ENCODE data around the gene PGAM5. TPM values are rescaled to one million over a fixed set of nuclear protein-coding genes. Genes with fewer than 3 reads are reported as not detected.

Gene PGAM5
- total RNA-seq, 4 donors from 2014 or later = 22.9 to 50.7 (median 33.2) TPM

GRCh38 chr12:132741620-132742019 lies 31.0 kb downstream of the PGAM5 start:
- H3K9me3 ChIP-seq = no peaks in the 10 kb centered on the region
- H3K27ac ChIP-seq = no peak overlapping the region
- WGBS, 2 donors = 85 to 87% methylated on average over 8 of the region's 8 CpGs
- peaks cover 9 to 100% (median 46%) of the 10 kb centered on the region in 3 donors for H3K36me3 ChIP-seq
- H3K4me3 ChIP-seq = no peak overlapping the region
- H3K27me3 ChIP-seq = no peaks in the 10 kb centered on the region
- TF ChIP-seq EP300 (IDR thresholded peaks at IDR 0.05) = no peak
- no peak for TF ChIP-seq POLR2A (IDR thresholded peaks at IDR 0.05)
- TF ChIP-seq, protein P1, sequence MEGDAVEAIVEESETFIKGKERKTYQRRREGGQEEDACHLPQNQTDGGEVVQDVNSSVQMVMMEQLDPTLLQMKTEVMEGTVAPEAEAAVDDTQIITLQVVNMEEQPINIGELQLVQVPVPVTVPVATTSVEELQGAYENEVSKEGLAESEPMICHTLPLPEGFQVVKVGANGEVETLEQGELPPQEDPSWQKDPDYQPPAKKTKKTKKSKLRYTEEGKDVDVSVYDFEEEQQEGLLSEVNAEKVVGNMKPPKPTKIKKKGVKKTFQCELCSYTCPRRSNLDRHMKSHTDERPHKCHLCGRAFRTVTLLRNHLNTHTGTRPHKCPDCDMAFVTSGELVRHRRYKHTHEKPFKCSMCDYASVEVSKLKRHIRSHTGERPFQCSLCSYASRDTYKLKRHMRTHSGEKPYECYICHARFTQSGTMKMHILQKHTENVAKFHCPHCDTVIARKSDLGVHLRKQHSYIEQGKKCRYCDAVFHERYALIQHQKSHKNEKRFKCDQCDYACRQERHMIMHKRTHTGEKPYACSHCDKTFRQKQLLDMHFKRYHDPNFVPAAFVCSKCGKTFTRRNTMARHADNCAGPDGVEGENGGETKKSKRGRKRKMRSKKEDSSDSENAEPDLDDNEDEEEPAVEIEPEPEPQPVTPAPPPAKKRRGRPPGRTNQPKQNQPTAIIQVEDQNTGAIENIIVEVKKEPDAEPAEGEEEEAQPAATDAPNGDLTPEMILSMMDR (IDR thresholded peaks at IDR 0.05) = no peak
- no peak for DNase-seq (ENCODE audit: low spot score in 2 of 2)
- no peaks in the 10 kb centered on the region for H3K4me1 ChIP-seq

- Histone ChIP-seq H3K4me3 (no peak overlapping the region), H3K4me1 (no peaks in the 10 kb centered on the region), H3K36me3 (peaks cover 16 to 100% (median 51%) of the 10 kb centered on the region in 3 donors), H3K27me3 (no peaks in the 10 kb centered on the region), H3K27ac (no peak overlapping the region), H3K9me3 (no peaks in the 10 kb centered on the region)
- DNase-seq (ENCODE audit: low spot score in 2 of 2) = no peak
- TF ChIP-seq EP300 (IDR thresholded peaks at IDR 0.05) (no peak), POLR2A (IDR thresholded peaks at IDR 0.05) (no peak)
- TF ChIP-seq, protein P1 (IDR thresholded peaks at IDR 0.05) = no peak
- 94 to 96% methylated on average over 13 of the region's 13 CpGs for WGBS, 2 donors
Measured at GRCh38 chr12:132743831-132744230, 33.2 kb downstream of the PGAM5 start.

DNA sequence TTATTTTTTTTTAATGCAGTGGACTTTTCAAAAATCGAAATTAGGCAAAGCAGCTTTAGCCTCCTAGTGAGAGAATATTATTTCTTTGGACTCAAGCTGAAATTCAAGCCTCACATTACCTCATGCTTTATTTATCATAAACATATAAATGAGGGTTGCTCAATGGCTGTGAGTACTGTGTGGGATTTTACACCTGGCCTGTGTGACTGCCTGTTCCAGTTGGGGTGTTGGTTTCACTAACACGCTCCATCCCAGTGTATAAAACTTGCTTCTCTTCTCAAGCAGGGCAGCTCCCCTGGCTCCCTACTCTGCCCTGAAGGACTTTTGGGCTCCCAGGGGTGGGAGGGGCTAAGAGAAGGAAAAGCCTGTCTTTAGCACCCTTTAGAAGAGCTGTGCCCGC lies 36.0 kb downstream of the PGAM5 start:
- peaks cover 13 to 99% (median 41%) of the 10 kb centered on the region in 3 donors for H3K36me3 ChIP-seq
- H3K27me3 ChIP-seq = no peaks in the 10 kb centered on the region
- no peak overlapping the region for H3K4me3 ChIP-seq
- no peaks in the 10 kb centered on the region for H3K4me1 ChIP-seq
- H3K9me3 ChIP-seq = no peaks in the 10 kb centered on the region
- TF ChIP-seq, protein P1 (IDR thresholded peaks at IDR 0.05) = no peak
- TF ChIP-seq EP300 (IDR thresholded peaks at IDR 0.05) = no peak
- no peak for TF ChIP-seq POLR2A (IDR thresholded peaks at IDR 0.05)
- H3K27ac ChIP-seq = no peak overlapping the region
- DNase-seq (ENCODE audit: low spot score in 2 of 2) = no peak
- 90 to 95% methylated on average over 3 of the region's 3 CpGs for WGBS, 2 donors

- Histone ChIP-seq H3K36me3 (peaks cover 13 to 99% (median 38%) of the 10 kb centered on the region in 3 donors), H3K9me3 (no peaks in the 10 kb centered on the region), H3K27ac (no peak overlapping the region), H3K4me3 (no peak overlapping the region), H3K27me3 (no peaks in the 10 kb centered on the region), H3K4me1 (no peaks in the 10 kb centered on the region)
- no peak for DNase-seq (ENCODE audit: low spot score in 2 of 2)
- WGBS, 2 donors = 95% methylated on average over 11 of the region's 11 CpGs
- no peak for TF ChIP-seq EP300 (IDR thresholded peaks at IDR 0.05)
- TF ChIP-seq POLR2A (IDR thresholded peaks at IDR 0.05) = no peak
- TF ChIP-seq, protein P1 (IDR thresholded peaks at IDR 0.05) = no peak
Measured at GRCh38 chr12:132747395-132747794, 36.8 kb downstream of the PGAM5 start.

DNA sequence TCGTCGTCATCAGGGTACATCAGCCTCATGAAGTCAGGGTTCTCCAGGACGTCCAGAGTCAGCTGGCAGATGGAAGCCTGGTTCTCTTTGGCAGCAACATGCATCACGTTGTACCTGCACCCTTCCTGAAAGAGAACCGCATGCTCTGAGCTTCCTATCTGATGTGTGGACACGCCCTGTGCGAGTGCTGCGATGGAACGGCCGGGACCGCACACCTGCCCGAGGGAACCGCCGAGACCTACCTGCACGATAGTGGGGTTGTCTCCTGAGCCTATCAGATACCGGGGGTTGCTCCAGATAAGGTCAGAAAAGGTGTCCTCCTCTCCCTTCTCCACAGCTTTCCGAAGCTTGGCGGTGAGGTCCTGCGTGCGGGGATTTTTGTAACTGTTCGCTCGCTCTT lies 37.3 kb downstream of the PGAM5 start:
- H3K9me3 ChIP-seq = no peaks in the 10 kb centered on the region
- no peaks in the 10 kb centered on the region for H3K4me1 ChIP-seq
- no peak overlapping the region for H3K4me3 ChIP-seq
- H3K27ac ChIP-seq = no peak overlapping the region
- WGBS, 2 donors = 94 to 96% methylated on average over 22 of the region's 22 CpGs
- DNase-seq (ENCODE audit: low spot score in 2 of 2) = no peak
- H3K27me3 ChIP-seq = no peaks in the 10 kb centered on the region
- peaks cover 13 to 99% (median 41%) of the 10 kb centered on the region in 3 donors for H3K36me3 ChIP-seq
- TF ChIP-seq, protein P1 (IDR thresholded peaks at IDR 0.05) = no peak
- TF ChIP-seq POLR2A (IDR thresholded peaks at IDR 0.05) (no peak), EP300 (IDR thresholded peaks at IDR 0.05) (no peak)
